Neural progenitor cell (in vitro differentiated cells): ENCODE data around the gene GP1BB.

Source experiments
- CTCF ChIP-seq: fragments of 200-600 bp; sonication (generic); IDR thresholded peaks from 2 replicates; pipeline ENCODE4 v1.5.1; 2017; ENCODE audit warnings: antibody characterized with exemption, mild to moderate bottlenecking
- EZH2 ChIP-seq: fragments of 200-600 bp; sonication (generic); IDR thresholded peaks from 2 replicates; pipeline ENCODE4 v1.6.1; 2017; ENCODE audit warnings: antibody characterized with exemption, mild to moderate bottlenecking, moderate library complexity
- EZH2phosphoT487 ChIP-seq: fragments of 200-600 bp; sonication (generic); IDR thresholded peaks from 2 replicates; pipeline ENCODE4 v1.6.1; 2017; ENCODE audit warnings: antibody characterized with exemption

- TF ChIP-seq CTCF (no peak), EZH2 (no peak), EZH2phosphoT487 (no peak)
These were observed 9.2 kb downstream of the GP1BB start for GRCh38 chr22:19732403-19733113.
